ENCODE results near the gene ERH.

GRCh38 chr14:69356903-69357543, 41.1 kb downstream of the ERH start:
- TF ChIP-seq, protein P1, sequence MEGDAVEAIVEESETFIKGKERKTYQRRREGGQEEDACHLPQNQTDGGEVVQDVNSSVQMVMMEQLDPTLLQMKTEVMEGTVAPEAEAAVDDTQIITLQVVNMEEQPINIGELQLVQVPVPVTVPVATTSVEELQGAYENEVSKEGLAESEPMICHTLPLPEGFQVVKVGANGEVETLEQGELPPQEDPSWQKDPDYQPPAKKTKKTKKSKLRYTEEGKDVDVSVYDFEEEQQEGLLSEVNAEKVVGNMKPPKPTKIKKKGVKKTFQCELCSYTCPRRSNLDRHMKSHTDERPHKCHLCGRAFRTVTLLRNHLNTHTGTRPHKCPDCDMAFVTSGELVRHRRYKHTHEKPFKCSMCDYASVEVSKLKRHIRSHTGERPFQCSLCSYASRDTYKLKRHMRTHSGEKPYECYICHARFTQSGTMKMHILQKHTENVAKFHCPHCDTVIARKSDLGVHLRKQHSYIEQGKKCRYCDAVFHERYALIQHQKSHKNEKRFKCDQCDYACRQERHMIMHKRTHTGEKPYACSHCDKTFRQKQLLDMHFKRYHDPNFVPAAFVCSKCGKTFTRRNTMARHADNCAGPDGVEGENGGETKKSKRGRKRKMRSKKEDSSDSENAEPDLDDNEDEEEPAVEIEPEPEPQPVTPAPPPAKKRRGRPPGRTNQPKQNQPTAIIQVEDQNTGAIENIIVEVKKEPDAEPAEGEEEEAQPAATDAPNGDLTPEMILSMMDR (IDR thresholded peaks at IDR 0.05), result no peak
- TF ChIP-seq POLR2A (IDR thresholded peaks at IDR 0.05), result no peak
